Amniotic epithelial cell (primary cell): ENCODE data around the gene TERT.
"Not testable (repeated sequence)": the region's sequence is repeated elsewhere in the genome, so short reads cannot be mapped to it uniquely, and the experiment has no call there.

ENCODE experiments used
- DNase-seq: peaks from one replicate; pipeline ENCODE4 v3.0.0-alpha.2; 2010; ENCODE audit warnings: low read depth

TERT gene

DNA sequence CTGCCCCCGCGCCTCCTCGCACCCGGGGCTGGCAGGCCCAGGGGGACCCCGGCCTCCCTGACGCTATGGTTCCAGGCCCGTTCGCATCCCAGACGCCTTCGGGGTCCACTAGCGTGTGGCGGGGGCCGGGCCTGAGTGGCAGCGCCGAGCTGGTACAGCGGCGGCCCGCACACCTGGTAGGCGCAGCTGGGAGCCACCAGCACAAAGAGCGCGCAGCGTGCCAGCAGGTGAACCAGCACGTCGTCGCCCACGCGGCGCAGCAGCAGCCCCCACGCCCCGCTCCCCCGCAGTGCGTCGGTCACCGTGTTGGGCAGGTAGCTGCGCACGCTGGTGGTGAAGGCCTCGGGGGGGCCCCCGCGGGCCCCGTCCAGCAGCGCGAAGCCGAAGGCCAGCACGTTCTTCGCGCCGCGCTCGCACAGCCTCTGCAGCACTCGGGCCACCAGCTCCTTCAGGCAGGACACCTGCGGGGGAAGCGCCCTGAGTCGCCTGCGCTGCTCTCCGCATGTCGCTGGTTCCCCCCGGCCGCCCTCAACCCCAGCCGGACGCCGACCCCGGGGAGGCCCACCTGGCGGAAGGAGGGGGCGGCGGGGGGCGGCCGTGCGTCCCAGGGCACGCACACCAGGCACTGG lies 548 bp downstream of the TERT start:
- no peak for DNase-seq

- DNase-seq = no peak
Observed at GRCh38 chr5:1293416-1294205, 1.3 kb downstream of the TERT start.

- DNase-seq = no peak
Observed at GRCh38 chr5:1292846-1293415, 1.9 kb downstream of the TERT start.

GRCh38 chr5:1292139-1292538 lies 2.7 kb downstream of the TERT start:
- DNase-seq = no peak

GRCh38 chr5:1291611-1292080 lies 3.2 kb downstream of the TERT start:
- DNase-seq = no peak

DNA sequence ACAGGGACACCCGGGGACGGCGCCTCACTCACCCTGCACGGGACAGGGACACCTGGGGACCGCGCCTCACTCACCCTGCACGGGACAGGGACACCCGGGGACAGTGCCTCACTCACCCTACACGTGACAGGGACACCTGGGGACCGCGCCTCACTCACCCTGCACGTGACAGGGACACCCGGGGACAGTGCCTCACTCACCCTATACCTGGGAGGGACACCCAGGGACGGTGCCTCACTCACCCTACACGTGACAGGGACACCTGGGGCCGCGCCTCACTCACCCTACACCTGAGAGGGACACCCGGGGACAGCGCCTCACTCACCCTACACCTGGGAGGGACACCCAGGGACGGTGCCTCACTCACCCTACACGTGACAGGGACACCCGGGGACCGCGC lies 3.9 kb downstream of the TERT start:
- not testable (repeated sequence) for DNase-seq

DNA sequence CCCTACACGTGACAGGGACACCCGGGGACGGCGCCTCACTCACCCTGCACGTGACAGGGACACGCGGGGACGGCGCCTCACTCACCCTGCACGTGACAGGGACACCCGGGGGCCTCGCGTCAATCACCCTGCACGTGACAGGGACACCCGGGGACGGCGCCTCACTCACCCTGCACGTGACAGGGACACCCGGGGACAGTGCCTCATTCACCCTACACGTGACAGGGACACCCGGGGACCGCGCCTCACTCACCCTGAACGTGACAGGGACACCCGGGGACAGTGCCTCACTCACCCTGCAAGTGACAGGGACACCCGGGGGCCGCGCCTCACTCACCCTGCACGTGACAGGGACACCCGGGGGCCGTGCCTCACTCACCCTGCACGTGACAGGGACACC lies 5.3 kb downstream of the TERT start:
- not testable (repeated sequence) for DNase-seq

DNA sequence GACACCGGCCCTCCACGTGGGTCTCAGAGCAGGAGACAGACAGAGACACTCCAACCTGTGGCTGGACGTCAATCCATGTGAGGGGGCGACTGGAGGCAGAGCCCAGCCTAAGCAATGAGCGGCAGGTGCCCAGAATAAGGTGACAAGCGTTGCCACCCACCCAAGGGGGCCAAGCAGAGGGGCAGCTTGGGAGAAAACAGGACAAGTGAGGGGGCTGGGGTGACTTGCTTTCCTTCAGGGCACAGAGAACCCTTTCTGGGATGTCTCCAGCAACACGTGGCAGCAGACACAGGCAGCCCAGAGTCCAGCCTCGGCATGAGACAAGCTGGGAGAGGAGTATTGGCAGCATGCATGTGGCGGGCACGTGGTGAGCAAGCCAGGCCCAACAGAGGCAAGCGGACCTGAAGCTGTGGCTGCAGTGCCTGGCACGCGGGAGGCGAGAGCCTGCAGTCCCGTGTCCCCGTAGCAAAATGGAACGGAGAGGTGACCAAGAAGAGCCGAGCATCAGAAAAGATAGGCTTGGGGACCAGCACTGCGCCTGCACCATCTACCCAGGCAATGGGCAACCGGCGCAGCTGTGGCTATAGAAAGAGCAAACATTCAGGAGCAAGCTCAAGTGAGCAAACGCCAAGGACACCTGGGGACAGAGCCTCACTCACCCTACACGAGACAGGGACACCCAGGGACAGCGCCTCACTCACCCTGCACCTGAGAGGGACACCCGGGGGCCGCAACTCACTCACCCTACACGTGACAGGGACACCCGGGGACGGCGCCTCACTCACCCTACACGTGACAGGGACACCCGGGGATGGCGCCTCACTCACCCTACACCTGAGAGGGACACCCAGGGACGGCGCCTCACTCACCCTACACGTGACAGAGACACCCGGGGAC lies 6.2 kb downstream of the TERT start:
- DNase-seq = no peak

- no peak for DNase-seq
Observed at GRCh38 chr5:1285883-1286291, 9.0 kb downstream of the TERT start.

- DNase-seq = no peak
Observed at GRCh38 chr5:1285141-1285540, 9.7 kb downstream of the TERT start.

DNA sequence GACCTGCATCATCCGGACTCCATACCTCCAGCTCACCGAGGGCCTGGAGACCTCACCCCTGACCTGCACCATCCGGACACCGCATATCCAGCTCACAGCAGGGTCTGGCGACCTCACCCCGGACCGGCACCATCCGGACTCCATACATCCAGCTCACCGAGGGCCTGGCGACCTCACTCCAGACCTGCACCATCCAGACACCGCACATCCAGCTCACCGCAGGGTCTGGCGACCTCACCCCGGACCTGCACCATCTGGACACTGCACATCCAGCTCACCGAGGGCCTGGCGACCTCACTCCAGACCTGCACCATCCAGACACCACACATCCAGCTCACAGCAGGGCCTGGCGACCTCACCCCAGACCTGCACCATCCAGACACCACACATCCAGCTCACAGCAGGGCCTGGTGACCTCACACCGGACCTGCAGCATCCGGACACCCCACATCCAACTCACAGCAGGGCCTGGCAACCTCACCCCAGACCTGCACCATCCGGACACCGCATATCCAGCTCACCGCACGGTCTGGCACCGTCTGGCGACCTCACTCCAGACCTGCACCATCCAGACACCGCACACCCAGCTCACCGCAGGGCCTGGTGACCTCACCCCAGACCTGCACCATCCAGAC lies 10.4 kb downstream of the TERT start:
- DNase-seq = not testable (repeated sequence)

GRCh38 chr5:1283729-1284041 lies 11.2 kb downstream of the TERT start:
- DNase-seq = not testable (repeated sequence)

- DNase-seq = not testable (repeated sequence)
Observed at GRCh38 chr5:1282993-1283728, 11.7 kb downstream of the TERT start.

GRCh38 chr5:1282131-1282992 lies 12.5 kb downstream of the TERT start:
- DNase-seq = no peak

- DNase-seq = no peak
Observed at GRCh38 chr5:1281038-1281882, 13.6 kb downstream of the TERT start.

DNA sequence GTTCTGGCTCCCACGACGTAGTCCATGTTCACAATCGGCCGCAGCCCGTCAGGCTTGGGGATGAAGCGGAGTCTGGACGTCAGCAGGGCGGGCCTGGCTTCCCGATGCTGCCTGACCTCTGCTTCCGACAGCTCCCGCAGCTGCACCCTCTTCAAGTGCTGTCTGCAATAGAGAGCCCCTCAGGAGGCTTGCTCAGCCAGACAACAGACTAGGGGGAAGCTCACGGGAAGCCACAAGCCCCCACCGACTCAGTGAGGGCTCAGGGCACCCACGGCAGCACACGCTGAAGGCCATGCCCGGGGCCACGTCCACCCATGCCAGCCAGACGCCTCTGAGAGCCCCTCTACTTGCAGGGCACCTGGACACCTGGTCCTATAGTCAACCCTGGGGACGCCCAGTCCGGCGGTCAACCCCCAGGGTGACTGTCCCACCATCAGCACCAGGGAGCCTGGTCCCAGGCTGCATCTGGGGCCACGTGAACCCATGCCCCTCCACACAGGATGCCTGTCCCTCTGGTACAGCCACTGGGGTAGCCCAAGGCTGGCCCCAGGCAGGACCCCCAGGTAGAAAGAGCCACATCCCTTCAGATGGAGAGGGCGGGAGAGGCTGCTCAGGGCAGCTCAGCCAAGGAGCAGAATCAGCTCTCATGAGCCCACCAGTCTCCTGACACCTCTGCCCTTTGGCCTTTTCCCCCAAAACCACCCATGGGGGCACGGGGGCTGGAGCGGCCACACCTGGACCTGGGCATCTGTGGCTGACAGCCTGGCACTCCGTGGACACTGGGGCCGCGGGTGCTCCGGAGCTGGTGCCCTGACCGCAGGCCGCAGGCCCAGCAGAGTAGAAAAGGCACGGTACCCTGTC lies 14.5 kb downstream of the TERT start:
- DNase-seq = no peak

- DNase-seq = no peak
Observed at GRCh38 chr5:1279443-1280151, 15.3 kb downstream of the TERT start.
